LNCaP clone FGC (cell line): ENCODE measurements around the gene ZCCHC24.

Experiments
- DNase-seq: peaks from one replicate; pipeline ENCODE4 v3.0.0-alpha.2; 2011; ENCODE audit warnings: low read depth
- H3K4me3 ChIP-seq: 2 replicates; pipeline ENCODE4 v1.5.1; 2011; ENCODE audit warnings: mild to moderate bottlenecking, low read depth, low read length, control low read depth
- TF ChIP-seq, protein P1 (sequence below): IDR thresholded peaks from 2 replicates; pipeline ENCODE4 v1.5.1; 2012; ENCODE audit warnings: mild to moderate bottlenecking; ENCODE audit not compliant: control insufficient read depth, insufficient read depth; ENCODE audit errors: extremely low read depth

The ZCCHC24 gene

DNA sequence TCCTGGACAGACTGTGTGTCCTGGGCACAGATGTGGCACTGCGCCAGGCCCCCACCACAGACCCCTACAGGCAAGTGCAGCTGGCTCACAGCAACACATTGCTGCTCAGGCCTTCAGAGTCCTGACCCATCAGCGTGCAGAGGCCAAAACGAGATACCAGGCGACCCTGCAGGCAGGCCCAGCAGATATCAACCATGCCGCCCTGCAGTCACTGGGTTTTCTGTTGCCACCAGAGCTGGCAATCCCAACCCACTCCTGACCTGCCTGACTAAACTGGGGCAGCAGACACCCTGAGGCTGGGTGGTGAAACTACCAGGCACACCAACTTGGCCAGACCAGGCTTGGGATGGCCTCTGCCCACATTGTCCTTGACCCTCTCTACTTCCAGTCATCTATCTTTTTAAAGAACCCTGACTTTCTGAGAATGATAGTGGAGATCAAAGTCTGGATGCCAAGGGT, 20.3 kb downstream of the ZCCHC24 start:
- TF ChIP-seq, protein P1, sequence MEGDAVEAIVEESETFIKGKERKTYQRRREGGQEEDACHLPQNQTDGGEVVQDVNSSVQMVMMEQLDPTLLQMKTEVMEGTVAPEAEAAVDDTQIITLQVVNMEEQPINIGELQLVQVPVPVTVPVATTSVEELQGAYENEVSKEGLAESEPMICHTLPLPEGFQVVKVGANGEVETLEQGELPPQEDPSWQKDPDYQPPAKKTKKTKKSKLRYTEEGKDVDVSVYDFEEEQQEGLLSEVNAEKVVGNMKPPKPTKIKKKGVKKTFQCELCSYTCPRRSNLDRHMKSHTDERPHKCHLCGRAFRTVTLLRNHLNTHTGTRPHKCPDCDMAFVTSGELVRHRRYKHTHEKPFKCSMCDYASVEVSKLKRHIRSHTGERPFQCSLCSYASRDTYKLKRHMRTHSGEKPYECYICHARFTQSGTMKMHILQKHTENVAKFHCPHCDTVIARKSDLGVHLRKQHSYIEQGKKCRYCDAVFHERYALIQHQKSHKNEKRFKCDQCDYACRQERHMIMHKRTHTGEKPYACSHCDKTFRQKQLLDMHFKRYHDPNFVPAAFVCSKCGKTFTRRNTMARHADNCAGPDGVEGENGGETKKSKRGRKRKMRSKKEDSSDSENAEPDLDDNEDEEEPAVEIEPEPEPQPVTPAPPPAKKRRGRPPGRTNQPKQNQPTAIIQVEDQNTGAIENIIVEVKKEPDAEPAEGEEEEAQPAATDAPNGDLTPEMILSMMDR: no peak
- DNase-seq: no peak
- no peak overlapping the region for H3K4me3 ChIP-seq

DNA sequence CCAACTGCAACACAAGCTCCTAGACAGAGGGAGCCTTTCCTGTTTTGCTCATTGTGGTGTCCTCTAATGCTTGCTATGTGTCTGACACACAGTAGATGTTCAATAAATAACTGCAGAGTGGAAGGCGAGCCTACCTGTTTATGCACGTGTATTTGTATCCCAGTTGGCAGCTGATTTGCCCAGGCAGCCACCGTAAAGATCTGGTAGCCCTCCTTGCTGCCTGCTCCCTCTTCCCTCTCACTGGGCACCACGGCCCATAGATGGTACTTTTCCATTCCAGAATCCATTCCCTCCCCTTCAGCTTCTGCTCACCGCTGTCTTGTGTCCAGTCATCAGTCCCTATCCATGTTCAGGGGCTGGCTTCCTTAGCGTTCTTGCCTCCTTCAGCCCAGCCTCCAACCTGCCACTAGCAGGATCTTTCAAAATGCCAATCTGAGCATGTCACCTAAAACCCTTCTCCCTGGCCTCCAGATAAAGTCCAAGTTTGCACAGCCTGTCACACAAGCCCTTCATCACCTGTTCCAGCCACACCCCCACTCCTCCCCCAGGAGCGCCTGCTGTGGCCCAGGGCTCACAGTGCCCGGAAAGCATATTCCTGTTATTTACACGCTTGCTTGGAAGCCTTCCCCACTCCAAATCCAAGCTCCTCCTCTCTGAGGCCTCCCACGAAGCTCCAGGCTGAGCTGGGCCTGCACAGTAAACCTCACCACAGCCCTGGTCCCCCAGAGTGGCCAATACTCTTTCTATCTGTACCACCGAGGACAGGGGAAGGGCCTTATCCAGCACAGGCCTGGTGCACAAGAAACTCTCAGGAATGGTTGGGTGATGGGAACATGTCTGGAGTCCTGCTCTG, 21.0 kb downstream of the ZCCHC24 start:
- no peak overlapping the region for H3K4me3 ChIP-seq
- peak; percentile 74 for DNase-seq
- TF ChIP-seq, protein P1: no peak

DNA sequence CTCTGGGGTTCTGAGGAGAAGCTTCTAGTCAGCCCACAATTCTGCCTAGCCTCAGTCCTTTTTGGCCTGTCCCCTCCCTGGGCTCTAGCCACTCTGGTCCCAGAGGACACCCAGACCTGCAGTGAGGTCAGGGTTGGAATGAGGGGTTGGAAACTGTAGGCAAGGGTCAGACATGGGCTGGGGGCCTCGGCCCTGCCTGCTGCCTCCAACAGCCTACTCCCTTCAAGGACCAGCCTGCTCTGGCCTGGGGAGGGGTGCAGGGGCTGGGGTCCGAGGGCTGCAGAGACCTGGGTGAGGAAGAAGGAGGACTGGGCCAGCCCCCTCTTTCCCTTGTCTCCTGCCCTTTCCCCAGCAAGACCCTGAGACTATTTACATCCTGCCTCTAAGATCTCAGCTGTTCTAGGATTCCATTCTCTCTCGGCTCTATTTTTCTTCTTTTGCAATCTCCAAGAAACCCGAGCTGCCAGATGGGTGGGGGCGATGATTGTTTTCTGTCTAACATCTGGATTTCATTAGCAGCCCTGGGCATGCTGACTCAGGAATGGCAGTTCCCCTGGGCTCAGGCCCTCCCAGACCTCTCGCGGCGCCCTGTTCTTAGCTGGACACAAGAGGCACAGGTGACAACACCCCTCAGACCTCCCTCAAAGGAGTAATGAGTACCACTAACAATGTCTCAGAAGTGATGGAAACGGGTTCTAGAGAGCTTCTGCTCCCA, 23.1 kb downstream of the ZCCHC24 start:
- DNase-seq: no peak
- H3K4me3 ChIP-seq: no peak overlapping the region
- TF ChIP-seq, protein P1: no peak

DNA sequence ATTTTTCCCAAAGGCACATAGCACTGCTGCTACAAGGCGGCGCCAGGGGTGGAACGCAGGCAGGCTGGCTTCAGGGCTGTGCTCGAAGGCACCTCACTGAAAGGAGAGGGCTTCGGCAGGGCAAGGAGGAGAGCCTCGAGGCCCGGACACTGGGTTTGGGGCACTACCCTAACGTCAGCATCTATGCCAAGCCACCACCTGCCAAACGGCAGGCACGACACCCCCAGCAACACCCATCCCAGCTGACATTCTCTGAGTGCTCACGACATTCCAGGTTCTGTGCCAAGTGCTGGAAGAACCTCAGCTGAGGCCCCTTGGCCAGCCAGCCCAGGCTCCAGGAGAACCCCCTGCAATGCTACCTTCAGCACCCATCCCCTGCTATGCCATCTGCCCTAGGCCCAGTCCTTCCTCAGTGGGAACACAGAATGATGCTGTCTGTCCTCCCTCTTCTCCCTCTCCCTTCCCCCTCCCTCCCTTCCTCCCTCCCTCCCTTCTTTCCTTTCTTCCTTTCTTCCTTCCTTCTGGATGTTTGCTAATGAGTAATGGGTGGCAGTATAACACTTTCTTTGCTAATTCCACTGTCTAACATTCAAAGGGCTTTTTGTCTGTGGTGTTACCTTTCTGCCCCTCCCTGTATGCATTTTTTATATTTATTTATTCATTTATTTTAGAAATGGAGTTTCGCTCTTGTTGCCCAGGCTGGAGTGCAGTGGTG, 24.3 kb downstream of the ZCCHC24 start:
- H3K4me3 ChIP-seq: no peak overlapping the region
- TF ChIP-seq, protein P1: no peak
- no peak for DNase-seq

GRCh38 chr10:79418886-79419595, 26.4 kb downstream of the ZCCHC24 start:
- no peak for DNase-seq
- no peak overlapping the region for H3K4me3 ChIP-seq
- TF ChIP-seq, protein P1: no peak

GRCh38 chr10:79418274-79418673, 27.1 kb downstream of the ZCCHC24 start:
- TF ChIP-seq, protein P1: no peak
- DNase-seq: no peak

More at GRCh38 chr10:79418274-79418673, 27.1 kb downstream of the ZCCHC24 start:
- no peak overlapping the region for H3K4me3 ChIP-seq
